Stimulated activated CD8-positive, alpha-beta memory T cell treated with anti-CD3 and anti-CD28 coated beads, Interleukin-2, amount 100 ng/mL, for 1 hour (primary cell): Measurements from ENCODE around the gene SERPINA12.
"Not testable (repeated sequence)": the region's sequence is repeated elsewhere in the genome, so short reads cannot be mapped to it uniquely, and the experiment has no call there.

ENCODE experiments used
- DNase-seq, 2 donors: peaks; one replicate each; pipeline ENCODE4 v3.0.0-alpha.2; 2020; ENCODE audit warnings: low read depth in 2 of 2

The SERPINA12 gene

DNA sequence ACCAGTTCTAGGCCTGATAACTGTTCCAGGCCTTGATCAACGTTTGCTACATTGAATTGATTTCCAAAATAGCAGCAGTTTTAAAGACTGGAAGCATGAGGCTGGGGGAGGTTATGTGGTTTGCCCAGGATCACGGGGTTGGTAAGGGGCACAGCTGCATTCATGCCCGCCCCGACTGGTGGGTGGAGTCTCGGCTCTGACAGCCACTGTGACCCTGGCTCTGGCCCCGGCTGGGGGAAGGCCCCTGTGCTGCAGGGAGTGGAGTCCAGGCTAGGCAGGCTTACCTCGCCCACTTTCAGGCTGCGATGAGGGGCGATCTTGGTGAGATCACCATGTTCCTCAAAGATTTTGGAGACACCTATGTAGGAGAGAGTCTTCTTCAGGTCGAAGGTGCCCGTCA lies 19.9 kb downstream of the SERPINA12 start:
- DNase-seq, result no peak

DNA sequence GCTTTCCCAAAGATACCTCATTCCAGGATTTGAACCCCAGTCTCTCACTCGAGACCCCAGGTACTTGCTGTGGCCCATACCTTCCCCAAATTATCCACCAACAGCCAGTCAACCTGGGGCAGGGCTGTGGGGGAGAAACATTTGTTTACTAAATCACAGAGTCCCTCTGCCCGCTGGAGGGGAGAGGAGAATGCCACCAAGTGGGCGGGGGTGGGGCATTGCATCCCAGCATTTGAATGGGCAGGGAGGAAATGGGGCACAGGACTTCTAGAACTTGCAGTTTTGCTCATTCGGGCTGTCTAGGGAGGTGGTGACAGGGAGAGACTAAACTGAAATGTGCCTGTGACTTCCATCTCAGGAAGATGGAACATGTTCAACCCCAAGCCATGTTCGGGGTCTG lies 22.4 kb downstream of the SERPINA12 start:
- DNase-seq, result no peak

DNA sequence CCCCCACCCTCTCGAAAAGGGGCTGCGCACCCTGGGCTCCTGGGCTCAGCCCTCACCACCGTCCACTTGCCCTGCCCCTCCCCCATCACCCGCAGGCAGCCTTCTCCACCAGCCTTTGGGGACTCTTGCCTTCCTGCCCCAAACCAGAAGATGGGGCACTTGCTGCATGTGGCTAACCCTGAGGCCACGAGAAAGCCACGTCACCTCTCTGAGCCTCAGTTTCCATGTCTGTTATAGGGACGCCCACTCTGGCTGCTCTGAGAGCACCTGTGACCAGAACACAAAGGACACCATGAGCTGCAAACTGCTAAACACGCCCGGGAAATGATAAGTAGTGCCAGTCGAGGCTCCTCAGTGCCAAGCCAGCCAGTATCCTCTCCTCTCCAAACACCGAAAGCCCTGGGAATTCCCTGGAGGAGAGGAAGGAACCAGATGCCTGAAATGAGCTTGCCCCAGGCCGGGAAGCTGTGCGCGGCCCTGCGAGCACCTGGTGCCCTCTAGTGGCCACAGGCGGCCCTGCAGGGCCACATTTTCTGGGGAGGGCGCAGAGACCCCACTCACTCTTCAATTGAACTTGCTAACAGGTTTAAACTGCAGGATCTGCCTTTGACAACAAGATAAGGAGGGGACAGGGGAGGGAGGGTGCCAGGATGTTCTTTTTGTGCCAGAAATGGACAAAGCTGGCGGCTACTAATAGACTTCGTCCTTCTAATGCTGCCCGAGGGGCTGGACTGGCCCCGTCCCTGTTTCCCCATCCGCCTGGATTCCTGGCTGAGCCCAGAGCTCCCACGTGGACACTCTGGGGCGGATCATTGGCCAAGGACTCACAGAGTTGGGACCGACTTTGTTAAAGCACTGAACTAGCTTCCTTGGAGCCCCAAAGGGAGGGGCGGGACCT lies 23.1 kb downstream of the SERPINA12 start:
- peak; percentile 1 to 18 for DNase-seq

DNA sequence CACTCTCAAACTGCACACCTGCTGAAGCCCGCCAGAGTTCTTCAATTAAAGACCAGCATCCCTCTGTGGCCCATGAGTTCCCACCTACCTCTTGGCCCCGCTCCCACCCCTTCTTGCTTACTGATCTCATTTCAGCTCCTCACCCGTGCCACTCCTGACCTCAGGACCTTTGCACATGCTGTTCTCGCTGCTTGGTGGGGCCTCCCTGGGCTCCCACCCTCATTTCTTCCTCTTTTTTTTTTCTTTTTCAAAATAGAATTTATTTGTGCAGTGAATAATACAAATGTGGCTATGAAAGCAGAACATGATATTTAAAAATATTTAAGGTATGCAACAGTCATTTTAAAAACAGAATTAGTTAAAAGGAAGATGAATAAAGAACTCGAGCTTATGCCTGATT lies 24.8 kb downstream of the SERPINA12 start:
- no peak for DNase-seq

DNA sequence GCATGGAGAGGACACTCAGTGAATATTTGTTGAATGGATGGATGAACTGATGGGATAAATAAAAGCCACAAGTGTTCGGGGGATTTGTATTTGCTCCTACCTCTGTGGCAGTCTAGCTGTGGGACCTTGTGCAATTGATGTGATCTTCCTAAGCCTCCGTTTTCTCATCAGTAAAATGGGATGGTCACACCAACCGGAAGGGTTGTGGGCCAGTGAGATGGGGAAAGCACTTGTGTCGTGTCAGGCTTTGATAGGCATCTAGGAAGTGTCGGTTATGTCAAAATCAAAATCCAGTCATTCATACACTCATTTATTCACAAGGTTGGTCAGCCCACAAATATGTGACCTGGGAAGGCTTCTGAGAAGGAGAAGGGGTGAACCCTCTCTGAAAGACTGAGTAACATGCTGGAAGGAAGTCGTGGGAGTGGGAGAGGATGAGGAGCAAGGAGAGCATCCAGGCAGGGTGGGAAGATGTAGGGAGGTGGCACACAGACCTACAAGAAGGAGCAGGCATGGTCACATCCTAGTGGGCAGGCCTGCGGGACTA lies 25.5 kb downstream of the SERPINA12 start:
- no peak for DNase-seq

DNA sequence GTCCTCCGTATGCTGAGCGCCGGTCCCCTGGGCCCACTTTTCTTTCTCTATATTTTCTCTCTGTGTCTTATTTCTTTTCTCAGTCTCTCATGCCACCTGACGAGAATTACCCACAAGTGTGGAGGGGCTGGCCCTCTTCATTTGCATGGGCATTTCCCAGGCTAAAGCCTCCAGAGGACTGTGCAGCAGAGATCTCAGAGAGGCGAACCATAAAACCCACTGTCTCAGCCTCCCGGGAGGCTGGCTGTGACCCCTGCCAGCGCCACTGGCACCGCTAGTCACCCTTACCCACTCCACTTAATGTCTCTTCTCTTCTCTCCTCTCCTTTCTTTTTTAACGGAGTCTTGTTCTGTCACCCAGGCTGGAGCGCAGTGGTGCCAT lies 26.2 kb downstream of the SERPINA12 start:
- no peak for DNase-seq

DNA sequence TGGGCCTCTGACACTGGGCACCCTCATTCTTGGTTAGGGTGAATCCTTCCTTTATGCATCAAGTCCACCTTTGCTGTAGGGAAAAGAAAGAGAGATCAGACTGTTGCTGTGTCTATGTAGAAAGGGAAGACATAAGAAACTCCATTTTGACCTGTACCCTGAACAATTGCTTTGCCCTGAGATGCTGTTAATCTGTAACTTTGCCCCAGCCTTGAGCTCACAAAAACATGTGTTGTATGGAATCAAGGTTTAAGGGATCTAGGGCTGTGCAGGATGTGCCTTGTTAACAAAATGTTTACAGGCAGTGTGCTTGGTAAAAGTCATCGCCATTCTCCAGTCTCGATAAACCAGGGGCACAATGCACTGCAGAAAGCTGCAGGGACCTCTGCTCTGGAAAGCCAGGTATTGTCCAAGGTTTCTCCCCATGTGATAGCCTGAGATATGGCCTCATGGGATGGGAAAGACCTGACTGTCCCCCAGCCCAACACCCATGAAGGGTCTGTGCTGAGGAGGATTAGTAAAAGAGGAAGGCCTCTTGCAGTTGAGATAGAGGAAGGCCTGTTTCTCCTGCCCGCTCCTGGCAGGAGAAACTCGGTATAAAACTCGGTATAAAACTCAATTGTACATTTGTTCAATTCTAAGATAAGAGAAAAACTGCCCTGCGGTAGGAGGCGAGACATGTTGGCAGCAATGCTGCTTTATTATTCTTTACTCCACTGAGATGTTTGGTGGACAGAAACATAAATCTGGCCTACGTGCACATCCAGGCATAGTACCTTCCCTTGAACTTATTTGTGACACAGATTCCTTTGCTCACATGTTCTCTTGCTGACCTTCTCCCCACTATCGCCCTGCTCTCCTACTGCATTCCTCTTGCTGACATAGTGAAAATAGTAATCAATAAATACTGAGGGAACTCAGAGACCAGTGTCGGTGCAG lies 26.9 kb downstream of the SERPINA12 start:
- DNase-seq, result not testable (repeated sequence)

DNA sequence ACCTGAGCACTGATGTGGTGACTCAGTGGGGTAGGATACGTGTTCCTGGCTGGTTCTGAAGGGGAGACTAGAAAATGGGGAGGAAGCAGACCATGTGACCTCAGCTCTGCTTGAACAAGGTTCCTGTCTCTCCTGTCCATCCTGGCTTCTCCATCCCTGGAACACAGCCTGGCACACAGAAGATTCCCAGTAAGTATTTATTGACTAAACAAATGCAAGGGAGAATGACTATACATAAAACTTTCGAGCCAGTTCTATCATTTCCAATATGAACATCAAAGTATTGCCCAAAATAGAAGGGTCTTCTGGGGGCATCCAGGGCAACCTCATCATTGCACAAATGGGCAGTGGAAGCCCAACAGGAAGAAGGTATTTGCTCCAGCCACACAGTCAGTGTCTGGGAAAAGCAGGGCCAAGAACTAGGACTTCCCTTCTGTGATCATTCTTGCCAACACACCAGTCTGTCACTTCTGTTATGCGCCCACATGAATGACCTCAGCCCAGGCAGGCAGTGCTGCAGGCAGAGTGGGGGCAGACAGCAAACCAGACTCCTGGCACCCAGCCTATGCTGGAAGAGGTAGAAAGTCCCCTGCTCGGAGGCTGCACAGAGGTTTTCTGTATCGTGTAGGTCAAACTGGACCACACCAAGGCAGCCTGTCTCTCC lies 27.7 kb downstream of the SERPINA12 start:
- DNase-seq, result no peak

DNA sequence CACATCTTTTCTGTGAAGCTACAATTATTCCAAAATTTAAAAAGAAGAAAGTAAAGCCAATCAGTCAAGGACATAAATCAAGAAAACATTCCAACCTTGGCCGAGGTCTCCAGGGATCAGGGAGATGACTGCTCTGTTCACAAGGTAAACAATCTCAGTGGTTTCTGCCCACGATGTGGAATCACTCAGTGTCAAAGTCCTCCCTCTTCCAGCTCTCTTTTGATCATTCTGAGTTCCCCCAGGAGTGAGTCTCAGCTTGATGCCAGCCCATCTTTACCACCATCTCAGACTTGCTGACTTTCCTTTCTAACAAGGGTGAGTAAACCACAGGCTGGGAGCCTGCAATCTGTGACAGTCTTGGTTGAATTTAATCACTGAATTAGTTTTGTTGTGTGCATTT lies 28.5 kb downstream of the SERPINA12 start:
- no peak for DNase-seq

DNA sequence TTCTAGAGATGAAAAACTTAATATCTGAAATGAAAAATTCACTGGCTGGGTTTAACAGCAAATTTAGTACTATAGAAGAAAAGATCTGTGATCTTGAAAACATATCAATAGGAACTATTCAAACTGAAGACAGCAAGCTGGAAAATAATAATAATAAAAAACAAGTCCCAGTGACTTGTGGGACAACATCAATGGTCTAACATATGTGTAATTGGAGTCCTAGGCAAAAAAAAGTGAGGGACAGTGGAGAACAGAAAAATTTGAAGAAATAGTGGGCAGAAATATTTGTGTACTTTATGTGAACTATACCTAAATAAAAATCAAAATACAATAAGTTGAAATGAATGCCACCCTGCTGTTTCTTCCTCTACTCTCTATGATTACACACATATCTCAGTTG lies 30.8 kb downstream of the SERPINA12 start:
- no peak for DNase-seq

DNA sequence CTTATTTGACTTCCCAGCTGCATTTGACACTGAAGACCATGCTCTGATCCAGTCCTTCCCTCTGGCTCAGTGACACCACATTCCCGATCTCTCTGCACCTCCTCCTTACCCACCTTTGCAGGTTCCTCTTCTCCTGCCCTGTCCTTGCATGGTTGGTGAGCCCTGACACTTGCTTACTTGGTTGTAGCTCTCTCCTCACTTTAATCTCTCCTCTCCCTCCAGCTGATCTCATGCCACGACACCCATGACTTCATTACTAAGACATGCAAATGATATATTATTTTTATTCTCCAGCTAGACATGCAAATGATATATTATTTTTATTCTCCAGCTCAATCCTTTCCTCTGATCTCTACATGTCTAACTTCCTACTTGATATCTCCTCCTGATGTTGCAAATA lies 33.2 kb downstream of the SERPINA12 start, which contains the start of gene SERPINA9:
Gene SERPINA9, minus strand, starts transcription at position 175 of the 400 bp plus-strand sequence. CDS start 6,357 bp downstream, outside the sequence.
- no peak for DNase-seq

DNA sequence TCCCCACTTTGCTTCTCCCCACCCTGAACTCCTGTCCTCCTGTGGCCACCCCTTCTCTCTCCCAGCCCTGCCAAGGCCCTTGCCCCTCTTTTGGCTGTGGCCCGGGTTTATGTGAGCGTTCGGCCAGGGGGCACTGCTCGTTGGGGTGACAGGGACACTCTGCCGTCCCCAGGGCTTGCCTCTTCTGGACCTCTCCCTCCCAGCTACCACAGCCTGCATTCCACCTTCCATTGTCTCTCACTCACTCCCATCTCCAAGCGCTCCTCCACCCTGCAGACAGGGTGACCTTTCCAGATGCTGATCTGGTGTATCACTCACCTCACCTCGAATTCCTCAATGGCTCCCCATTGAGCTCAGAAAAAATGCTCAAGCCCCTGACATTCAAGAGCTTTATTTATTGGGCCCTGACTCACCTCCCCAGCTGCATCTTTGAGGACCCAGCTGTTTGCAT lies 34.7 kb downstream of the SERPINA12 start:
- no peak for DNase-seq

DNA sequence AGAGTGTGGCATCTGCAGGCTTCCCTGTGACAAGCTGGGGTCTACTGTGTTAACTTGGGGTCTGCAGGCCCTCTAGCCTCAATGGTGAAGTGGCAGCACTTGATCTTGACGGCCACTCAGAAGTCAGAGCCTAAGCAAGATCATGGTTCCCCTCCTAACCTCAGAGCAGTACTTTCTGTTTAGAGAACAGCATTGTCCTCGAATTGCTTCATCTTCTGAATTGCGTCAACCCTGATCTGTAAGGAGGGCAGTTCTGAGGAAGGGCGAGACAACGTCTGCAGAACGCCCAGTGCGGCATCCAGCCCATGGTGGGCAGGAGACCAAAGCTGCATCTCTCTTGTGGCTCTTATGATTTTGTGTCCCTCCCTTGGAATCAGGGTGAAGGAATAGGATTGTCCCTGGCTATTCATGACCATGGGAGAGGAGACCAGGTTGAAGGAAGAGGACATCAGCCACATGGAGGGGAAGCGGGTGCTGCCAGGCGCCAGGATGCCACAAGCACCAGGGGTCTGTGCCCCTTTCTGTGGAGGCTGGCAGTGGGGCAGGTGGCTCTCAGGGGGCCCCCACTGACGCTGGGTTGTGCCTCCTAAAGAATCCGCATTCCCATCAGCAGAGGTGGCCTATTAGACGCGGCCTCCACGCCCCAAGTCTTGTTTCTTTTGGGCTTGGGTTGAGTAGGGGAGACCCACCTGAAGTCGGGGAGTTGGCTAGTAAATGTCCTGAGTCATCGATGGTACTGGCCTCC lies 35.4 kb downstream of the SERPINA12 start:
- no peak for DNase-seq

DNA sequence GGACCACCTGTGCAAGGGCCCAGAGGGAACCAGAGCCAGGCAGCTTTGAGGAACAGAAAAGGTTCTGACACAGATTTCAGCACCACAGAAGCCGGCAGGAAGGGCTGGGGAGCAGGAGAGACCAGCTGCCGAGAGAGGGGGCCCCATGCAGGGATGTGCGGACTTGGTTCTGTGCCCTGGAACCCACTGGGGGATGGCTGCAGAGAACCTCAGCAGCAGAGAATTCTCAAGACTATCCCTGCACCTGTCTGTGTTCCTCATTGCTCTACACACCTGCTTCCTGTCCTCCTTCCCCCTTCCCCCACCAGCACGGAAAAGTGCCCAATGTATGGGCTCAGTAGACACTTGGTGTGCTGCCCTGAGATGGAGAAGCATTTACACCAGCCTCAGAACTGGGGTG lies 36.4 kb downstream of the SERPINA12 start:
- DNase-seq, result no peak

DNA sequence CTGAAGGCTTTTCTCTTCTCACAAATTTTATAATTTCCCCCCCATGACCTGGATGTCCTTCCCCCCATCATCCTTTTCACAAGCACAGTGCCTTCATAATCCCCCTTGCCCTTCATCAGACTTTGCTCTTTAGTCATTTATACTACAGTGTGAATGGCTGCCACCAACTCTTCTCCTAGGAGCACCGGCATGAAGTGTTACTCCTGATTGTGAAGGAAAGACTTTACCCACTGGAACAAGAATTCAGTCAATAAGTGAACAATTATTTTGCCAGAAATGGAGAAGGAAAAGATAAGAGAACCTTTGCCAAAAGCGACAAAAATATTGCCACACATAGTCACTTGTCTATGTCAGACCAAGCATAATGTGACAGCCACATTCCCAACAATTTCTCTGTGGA lies 38.2 kb downstream of the SERPINA12 start:
- no peak for DNase-seq

DNA sequence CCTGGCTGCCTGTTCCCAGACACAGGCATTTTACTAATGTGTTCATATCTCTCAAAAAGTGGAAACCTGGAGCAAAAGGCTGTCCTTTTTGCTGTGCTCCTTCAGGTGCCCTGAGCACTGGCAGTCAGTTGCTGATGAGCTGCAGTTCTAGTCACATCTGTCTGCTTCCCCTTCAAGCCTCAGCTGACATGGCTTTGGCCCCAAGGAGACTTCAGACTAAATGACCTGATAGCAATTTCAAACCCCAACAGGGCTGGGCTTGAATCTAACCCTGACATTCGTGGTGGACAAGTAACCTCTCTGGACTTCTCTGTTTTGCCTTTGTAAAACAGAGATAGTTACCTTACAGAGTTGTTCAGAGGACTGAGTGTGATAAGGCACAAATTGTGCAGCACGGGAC lies 39.0 kb downstream of the SERPINA12 start:
- DNase-seq, result no peak

DNA sequence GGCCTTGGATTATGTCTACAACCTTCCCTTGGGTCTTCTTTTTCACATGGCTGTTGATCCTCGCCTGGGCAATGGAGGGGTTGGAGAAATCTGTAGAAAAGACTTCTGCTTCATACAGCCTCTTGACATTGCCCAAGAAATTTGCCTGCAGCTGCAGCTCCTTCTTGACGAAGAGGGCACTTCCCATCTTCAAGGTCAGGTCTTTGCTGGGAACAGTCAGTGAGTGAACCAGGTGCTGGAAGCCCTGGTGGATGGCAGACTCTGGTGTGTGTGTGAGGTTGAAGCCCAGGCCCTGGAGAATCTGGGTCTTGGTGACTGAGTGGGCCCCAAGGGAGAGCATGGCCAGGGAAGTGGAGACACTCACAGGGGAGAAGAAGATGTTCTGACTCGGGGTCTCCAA lies 40.0 kb downstream of the SERPINA12 start:
- DNase-seq, result no peak

DNA sequence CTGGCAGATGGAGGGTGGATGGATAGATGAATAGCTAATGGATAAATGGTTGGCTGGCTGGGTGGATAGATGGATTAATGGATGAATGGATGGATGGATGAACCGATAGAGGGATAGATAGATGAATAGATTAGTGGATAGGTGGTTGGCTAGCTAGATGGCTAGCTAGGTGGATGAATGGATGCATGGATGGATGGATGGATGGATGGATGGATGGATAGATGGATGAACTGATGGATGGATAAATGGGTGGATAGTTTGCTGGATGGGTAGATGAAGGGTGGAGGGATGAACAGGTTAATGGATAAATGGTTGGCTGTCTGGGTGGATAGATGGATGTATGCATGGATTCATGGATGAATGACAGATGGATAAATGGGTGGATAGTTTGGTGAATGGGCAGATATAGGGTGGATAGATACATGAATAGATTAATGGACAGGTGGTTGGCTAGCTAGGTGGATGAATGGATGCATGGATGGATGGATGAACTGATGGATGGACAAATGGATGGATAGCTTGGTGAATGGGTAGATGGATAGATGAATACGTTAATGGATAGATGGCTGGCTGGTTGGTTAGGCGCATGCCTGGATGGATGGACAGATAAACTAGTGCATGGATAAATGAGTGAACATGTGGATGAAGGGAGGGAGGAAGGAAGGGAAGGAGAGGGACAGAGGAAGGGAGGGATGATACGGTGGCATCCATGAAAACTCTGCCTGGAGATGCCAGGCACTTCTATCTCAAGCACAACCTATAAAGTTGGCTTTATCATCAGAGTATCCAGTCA lies 41.3 kb downstream of the SERPINA12 start:
- DNase-seq, result no peak

DNA sequence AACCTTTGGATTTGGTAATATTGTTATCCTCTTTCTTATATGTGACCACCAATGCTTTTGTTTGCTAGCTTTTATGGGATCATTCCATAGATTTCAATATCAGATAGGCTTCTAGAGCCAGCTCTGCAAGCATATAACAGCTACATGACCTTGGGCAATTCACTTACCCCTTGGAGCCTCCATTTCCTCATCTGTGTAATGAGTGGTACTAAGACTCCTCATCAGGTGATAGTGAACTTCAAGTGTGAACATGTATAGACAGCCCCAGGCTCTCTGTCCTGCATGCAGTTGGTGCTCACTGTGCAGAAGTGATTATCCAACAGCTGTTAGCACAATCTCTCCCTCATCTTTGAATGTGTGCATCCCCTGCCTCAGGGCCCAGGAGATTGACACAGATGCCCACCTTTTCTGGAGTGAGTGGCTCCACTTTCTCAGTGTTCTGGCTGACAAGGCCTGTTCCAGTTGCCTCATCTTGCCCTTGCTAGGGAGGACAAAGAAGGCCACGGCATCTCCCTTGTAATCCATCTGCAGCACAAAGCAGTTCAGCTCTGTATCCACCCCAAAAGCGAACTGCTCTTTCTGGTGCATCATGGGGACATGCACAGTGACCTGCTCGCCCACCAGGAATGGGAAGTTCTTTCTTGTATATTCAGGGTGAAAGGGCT lies 42.4 kb downstream of the SERPINA12 start:
- no peak for DNase-seq

DNA sequence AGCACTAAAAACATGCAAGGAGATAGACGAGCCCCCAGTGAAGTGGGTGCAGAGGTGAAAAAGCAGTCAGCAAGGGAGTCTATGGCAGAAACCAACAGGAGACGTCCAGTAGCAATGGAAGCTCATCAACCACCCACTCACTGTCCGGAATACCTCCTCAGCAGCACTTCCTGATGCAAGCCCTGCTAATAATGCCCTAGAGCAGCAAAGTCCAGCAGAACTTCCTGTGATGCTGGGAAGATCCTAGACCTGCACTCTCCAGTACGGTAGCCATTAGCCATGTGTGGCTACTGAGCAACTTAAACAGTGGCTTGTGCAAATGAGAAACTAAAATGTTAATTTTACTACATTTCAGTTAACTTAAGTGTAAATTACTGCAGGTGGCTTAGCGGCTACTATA lies 44.2 kb downstream of the SERPINA12 start:
- no peak for DNase-seq
